Mesenchymal stem cell (in vitro differentiated cells and primary cell): ENCODE measurements around the gene CA10.

Experiments
- DNase-seq: peaks from one replicate; pipeline ENCODE4 v3.0.0-alpha.2; 2013
- H2AFZ ChIP-seq: one replicate; pipeline ENCODE4 v1.6.1; 2013; ENCODE audit warnings: low read depth, mild to moderate bottlenecking, control low read depth, inconsistent platforms, low read length, moderate library complexity
- H2AK5ac ChIP-seq: 2 replicates; pipeline ENCODE4 v1.6.1; 2013; ENCODE audit warnings: low read length, moderate library complexity, mild to moderate bottlenecking, inconsistent platforms; ENCODE audit not compliant: severe bottlenecking
- H2BK120ac ChIP-seq: one replicate; pipeline ENCODE4 v1.6.1; 2013; ENCODE audit warnings: low read depth, mild to moderate bottlenecking, inconsistent platforms, low read length, moderate library complexity
- H2BK12ac ChIP-seq, 2 experiments: one replicate each; pipeline ENCODE4 v1.6.1; 2013; ENCODE audit warnings: inconsistent platforms in 2 of 2, low read length in 2 of 2, mild to moderate bottlenecking in 2 of 2, moderate library complexity in 2 of 2, control low read depth in 1 of 2
- H2BK15ac ChIP-seq: one replicate; pipeline ENCODE4 v1.6.1; 2013; ENCODE audit warnings: mild to moderate bottlenecking, low read depth, inconsistent platforms; ENCODE audit not compliant: poor library complexity, severe bottlenecking
- H2BK5ac ChIP-seq: 2 replicates; pipeline ENCODE4 v1.6.1; 2013; ENCODE audit warnings: low read depth, mild to moderate bottlenecking, low read length, control low read depth, inconsistent platforms; ENCODE audit not compliant: poor library complexity, severe bottlenecking
- H3K14ac ChIP-seq, 2 experiments: one replicate each; pipeline ENCODE4 v1.6.1; 2013; ENCODE audit warnings: inconsistent platforms in 2 of 2, low read length in 2 of 2, control low read depth in 1 of 2, mild to moderate bottlenecking in 1 of 2, moderate library complexity in 1 of 2
- H3K18ac ChIP-seq, 2 experiments: one replicate each; pipeline ENCODE4 v1.6.1; 2013; ENCODE audit warnings: inconsistent platforms in 2 of 2, low read length in 2 of 2, control low read depth in 1 of 2, low read depth in 1 of 2, mild to moderate bottlenecking in 1 of 2
- H3K23ac ChIP-seq, 2 experiments: one replicate each; pipeline ENCODE4 v1.6.1; 2013; ENCODE audit warnings: inconsistent platforms in 2 of 2, low read length in 2 of 2, mild to moderate bottlenecking in 2 of 2, moderate library complexity in 2 of 2, control low read depth in 1 of 2
- H3K27ac ChIP-seq: 2 replicates; pipeline ENCODE4 v1.5.1; 2013; ENCODE audit warnings: mild to moderate bottlenecking, moderate library complexity, low read length, control low read depth, inconsistent platforms; ENCODE audit not compliant: poor library complexity, severe bottlenecking
- H3K27me3 ChIP-seq, 2 experiments: 2 replicates each; pipeline versions ENCODE4 v1.6.1 to v1.7.0; 2013; ENCODE audit warnings: low read length in 2 of 2, mild to moderate bottlenecking in 2 of 2, moderate library complexity in 2 of 2, control low read depth in 1 of 2, inconsistent platforms in 1 of 2; ENCODE audit not compliant: control insufficient read depth in 1 of 2, insufficient read depth in 1 of 2
- H3K36me3 ChIP-seq, 2 experiments: 2 replicates each; pipeline versions ENCODE4 v1.6.1 to v1.7.0; 2013; ENCODE audit warnings: low read length in 2 of 2, control low read depth in 1 of 2, inconsistent platforms in 1 of 2, low read depth in 1 of 2, mild to moderate bottlenecking in 1 of 2; ENCODE audit not compliant: insufficient read depth in 2 of 2, control insufficient read depth in 1 of 2
- H3K4ac ChIP-seq, 2 experiments: one replicate each; pipeline ENCODE4 v1.6.1; 2013; ENCODE audit warnings: inconsistent platforms in 2 of 2, low read length in 2 of 2, mild to moderate bottlenecking in 2 of 2, moderate library complexity in 2 of 2, control low read depth in 1 of 2, low read depth in 1 of 2
- H3K4me1 ChIP-seq: 2 replicates; pipeline ENCODE4 v1.6.1; 2013; ENCODE audit warnings: low read depth, low read length, control low read depth; ENCODE audit not compliant: control insufficient read depth, insufficient read depth
- H3K4me2 ChIP-seq: 2 replicates; pipeline ENCODE4 v1.6.1; 2013; ENCODE audit warnings: low read length, mild to moderate bottlenecking, inconsistent platforms; ENCODE audit not compliant: poor library complexity, severe bottlenecking
- H3K4me3 ChIP-seq, 2 experiments: 2 replicates each; pipeline versions ENCODE4 v1.5.1 to v1.7.0; 2013; ENCODE audit warnings: low read length in 2 of 2, mild to moderate bottlenecking in 2 of 2, control low read depth in 1 of 2, low read depth in 1 of 2; ENCODE audit not compliant: insufficient read depth in 1 of 2
- H3K79me1 ChIP-seq: replicated peaks from 2 replicates; pipeline ENCODE4 v1.6.1; 2013; ENCODE audit warnings: mild to moderate bottlenecking, control low read depth, low read length, inconsistent platforms; ENCODE audit not compliant: poor library complexity, severe bottlenecking
- H3K9ac ChIP-seq: 2 replicates; pipeline ENCODE4 v1.7.0; 2013; ENCODE audit warnings: mild to moderate bottlenecking, low read length, moderate library complexity
- H3K9me3 ChIP-seq: 2 replicates; pipeline ENCODE4 v1.7.0; 2013; ENCODE audit warnings: mild to moderate bottlenecking, low read length; ENCODE audit not compliant: control insufficient read depth
- H4K8ac ChIP-seq: one replicate; pipeline ENCODE4 v1.6.1; 2013; ENCODE audit warnings: inconsistent platforms, mild to moderate bottlenecking, low read length, moderate library complexity
- H4K91ac ChIP-seq: one replicate; pipeline ENCODE4 v1.6.1; 2013; ENCODE audit warnings: mild to moderate bottlenecking, low read length, inconsistent platforms
- WGBS: methylation state at CpG from one replicate; pipeline ENCODE4 v1.1.7; 2013; ENCODE audit warnings: mixed read lengths; 5-methylcytosine and 5-hydroxymethylcytosine counted together

Gene CA10

DNA sequence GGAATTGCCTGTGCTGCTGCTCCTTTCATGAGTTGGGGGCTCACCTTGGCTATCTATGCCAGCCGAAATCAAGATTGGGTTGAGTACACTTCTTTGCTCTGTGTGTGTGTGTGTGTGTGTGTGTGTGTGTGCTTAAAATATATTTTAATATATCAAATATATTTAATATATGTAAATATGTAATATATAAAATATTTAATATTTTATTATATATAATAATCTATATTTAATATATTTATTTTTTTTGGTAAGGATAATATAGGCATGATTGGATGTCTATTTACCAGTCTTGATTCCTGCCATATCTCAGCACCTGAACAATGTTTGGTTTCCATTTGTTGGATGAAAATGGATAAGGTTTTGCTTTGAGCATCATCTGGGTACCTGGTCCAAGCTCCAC is 399.3 kb downstream of the CA10 start:
- Histone ChIP-seq H3K4me1 (no peaks in the 10 kb centered on the region), H3K18ac (no peak overlapping the region), H3K14ac (no peak overlapping the region), H3K27me3 (no peaks in the 10 kb centered on the region), H3K36me3 (no peaks in the 10 kb centered on the region), H3K23ac (no peak overlapping the region), H3K4me2 (no peak overlapping the region), H2BK120ac (no peak overlapping the region), H2AFZ (no peak overlapping the region), H2AK5ac (no peak overlapping the region), H4K8ac (no peak overlapping the region), H2BK15ac (no peak overlapping the region), H4K91ac (no peak overlapping the region), H3K27ac (no peak overlapping the region), H3K4me3 (no peak overlapping the region), H3K9ac (no peak overlapping the region), H3K79me1 (no peaks in the 10 kb centered on the region), H2BK5ac (no peak overlapping the region), H2BK12ac (no peak overlapping the region), H3K9me3 (no peaks in the 10 kb centered on the region), H3K4ac (no peak overlapping the region)
- WGBS = no CpG with 5 or more reads among the region's 1 CpG
- no peak for DNase-seq

DNA sequence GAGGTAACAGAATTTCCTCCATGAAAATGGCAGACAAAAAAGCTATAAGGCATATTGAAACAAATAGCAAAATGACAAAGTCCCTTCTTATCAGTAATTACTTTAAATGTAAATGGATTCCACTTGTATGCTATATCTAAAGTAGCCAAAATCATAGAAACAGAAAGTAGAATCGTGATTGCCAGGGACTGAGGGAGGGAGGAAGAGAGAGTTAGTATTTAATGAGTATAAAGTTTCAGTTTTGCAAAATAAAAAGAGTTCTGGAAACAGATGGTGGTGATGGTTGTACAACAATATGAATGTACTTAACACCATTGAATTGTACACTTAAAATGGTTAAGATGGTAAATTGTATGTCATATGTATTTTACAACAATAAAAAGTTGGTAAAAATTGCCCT is 407.4 kb downstream of the CA10 start:
- Histone ChIP-seq H2AFZ (no peak overlapping the region), H3K23ac (no peak overlapping the region), H3K27ac (no peak overlapping the region), H3K36me3 (no peaks in the 10 kb centered on the region), H4K8ac (no peak overlapping the region), H3K9me3 (no peaks in the 10 kb centered on the region), H3K27me3 (no peaks in the 10 kb centered on the region), H3K14ac (no peak overlapping the region), H3K18ac (no peak overlapping the region), H2AK5ac (no peak overlapping the region), H2BK15ac (no peak overlapping the region), H4K91ac (no peak overlapping the region), H2BK12ac (no peak overlapping the region), H3K4ac (no peak overlapping the region), H3K4me1 (no peaks in the 10 kb centered on the region), H2BK5ac (no peak overlapping the region), H2BK120ac (no peak overlapping the region), H3K4me2 (no peak overlapping the region), H3K4me3 (no peak overlapping the region), H3K9ac (no peak overlapping the region), H3K79me1 (no peaks in the 10 kb centered on the region)
- no peak for DNase-seq
- WGBS = 50% methylated on average over 1 of the region's 1 CpG

DNA sequence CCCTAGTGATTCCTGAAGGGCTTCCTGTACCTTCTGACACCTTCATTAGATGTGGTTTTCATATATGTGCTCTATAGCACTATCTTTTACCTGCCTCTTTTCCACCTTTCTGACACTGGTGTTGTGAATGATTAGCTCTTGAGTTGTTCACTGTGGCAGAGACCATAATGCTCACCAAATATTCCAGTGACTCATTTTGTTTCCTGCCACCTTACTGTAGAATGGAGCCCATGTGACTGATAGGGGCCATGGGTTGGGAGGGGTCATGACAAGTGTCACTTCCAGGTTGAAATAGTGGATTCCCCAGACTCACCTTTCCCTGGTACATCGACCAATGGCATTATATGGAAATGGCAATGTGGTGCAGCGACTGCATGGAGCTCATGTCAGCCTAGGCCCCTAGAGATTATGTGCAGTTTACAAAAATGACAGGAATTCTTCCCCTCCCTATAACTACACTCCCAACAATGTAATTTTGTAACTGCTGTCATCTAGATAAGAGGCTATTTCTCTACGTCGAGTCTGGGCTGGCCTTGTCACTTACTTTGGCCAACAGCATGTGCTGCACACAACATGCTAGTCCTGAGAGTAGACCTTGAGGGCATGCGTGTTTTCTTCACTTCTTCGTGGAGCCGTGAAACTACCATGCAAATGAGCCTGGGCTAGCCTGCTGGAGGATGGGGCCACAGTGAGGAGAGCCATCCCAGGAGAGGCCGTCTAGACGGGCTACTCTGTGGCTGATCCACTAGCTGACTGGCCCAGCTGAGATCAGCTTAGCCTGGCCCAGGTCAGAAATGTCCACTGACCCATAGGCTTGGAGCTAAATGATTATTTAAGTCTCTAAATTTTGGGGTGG is 409.5 kb downstream of the CA10 start:
- Histone ChIP-seq H3K23ac (no peak overlapping the region), H3K4me2 (no peak overlapping the region)
- 74% methylated on average over 9 of the region's 9 CpGs for WGBS

DNA sequence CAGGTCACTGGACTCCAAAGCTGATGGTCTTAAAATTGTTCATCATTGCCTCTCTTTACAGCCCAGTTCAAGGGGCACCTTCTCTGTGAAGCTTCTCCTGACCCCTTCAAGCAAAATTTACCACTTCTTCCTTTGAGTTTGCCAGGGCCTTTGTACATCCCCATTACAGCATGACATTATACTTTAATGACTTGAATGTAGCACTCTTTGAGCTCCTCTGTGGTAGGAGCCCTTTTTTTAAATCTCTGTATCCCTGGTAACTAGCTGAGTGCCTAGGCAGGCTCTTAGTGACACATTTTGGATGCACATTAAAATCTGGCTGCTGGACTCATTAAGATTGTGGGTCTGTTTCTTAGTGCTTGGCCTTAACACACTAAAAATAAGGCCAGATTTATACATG is 412.1 kb downstream of the CA10 start:
- Histone ChIP-seq H2BK12ac (no peak overlapping the region), H3K4me1 (no peaks in the 10 kb centered on the region), H3K4me2 (no peak overlapping the region), H3K27me3 (no peaks in the 10 kb centered on the region), H4K8ac (no peak overlapping the region), H3K9ac (no peak overlapping the region), H3K23ac (no peak overlapping the region), H2AK5ac (no peak overlapping the region), H2BK15ac (no peak overlapping the region), H3K27ac (no peak overlapping the region), H4K91ac (no peak overlapping the region), H2AFZ (no peak overlapping the region), H3K4ac (no peak overlapping the region), H3K4me3 (no peak overlapping the region), H3K36me3 (no peaks in the 10 kb centered on the region), H3K14ac (no peak overlapping the region), H3K9me3 (no peaks in the 10 kb centered on the region), H2BK120ac (no peak overlapping the region), H3K79me1 (no peaks in the 10 kb centered on the region), H2BK5ac (no peak overlapping the region), H3K18ac (no peak overlapping the region)
- no peak for DNase-seq

More for the DNA sequence above, 409.5 kb downstream of the CA10 start:
- Histone ChIP-seq H4K8ac (no peak overlapping the region), H2BK15ac (no peak overlapping the region), H2AFZ (no peak overlapping the region), H3K36me3 (no peaks in the 10 kb centered on the region), H3K14ac (no peak overlapping the region), H4K91ac (no peak overlapping the region), H3K79me1 (no peaks in the 10 kb centered on the region), H3K9ac (no peak overlapping the region), H2BK12ac (no peak overlapping the region), H2BK5ac (no peak overlapping the region), H3K4me3 (no peak overlapping the region), H3K27me3 (no peaks in the 10 kb centered on the region), H3K27ac (no peak overlapping the region), H3K4me1 (no peaks in the 10 kb centered on the region), H2BK120ac (no peak overlapping the region), H3K4ac (no peak overlapping the region), H3K18ac (no peak overlapping the region), H3K9me3 (no peaks in the 10 kb centered on the region), H2AK5ac (no peak overlapping the region)
- no peak for DNase-seq
